ENCODE data around the gene CILP2.
A peak's percentile ranks its signal among the peaks of the same experiment; 100 is the strongest.

CILP2 gene

DNA sequence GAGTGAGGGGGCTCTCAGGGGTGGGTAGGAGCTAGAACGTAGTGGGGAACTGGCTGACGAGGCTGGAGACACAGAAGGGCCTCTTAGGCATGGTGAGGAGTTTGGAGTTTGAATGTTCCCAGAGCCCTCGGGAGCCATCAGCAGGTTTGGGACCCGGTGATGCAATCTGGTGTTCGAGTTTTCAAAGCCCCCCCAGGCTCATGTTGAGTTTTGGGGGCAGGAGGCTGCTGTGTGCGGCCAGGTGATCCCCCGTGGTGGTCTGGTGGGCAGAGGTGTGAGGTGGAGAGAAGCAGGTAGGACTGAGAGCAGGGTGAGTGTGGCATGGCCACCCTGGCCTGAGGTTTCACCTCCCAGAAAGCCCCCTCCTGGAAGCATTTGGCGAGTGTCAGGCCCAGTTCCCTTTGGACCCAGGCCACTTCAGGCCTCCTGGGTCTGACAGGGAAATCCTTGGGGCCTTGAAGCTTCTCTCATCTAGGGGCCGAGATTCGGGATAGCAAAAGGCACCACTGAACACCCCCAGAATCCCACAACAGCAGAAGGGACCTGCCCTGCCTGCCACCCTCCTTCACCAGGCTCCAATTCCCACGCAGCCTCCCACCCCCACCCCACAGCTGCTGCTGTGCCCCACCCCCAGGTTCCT lies 8.2 kb upstream of the CILP2 start:
- no peak for DNase-seq

DNA sequence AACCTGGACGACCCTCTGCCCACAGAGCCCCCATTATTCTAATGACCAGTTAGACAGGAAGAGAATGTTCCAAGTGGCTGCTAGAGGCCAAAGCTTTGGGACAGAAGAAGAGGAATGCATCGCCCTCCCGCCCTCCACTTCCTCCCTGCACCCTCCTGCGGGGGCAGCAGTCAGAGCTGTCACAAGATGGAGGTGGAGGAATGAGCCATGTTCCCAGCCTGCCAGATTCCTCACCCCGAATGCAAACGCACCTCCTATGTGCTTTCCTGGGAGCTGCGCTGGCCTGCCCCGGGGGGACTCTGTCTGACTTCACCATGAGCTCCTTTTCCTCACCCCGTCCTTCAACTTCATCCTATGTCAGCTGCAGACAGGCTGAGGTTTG lies 7.7 kb upstream of the CILP2 start:
- DNase-seq, result no peak

DNA sequence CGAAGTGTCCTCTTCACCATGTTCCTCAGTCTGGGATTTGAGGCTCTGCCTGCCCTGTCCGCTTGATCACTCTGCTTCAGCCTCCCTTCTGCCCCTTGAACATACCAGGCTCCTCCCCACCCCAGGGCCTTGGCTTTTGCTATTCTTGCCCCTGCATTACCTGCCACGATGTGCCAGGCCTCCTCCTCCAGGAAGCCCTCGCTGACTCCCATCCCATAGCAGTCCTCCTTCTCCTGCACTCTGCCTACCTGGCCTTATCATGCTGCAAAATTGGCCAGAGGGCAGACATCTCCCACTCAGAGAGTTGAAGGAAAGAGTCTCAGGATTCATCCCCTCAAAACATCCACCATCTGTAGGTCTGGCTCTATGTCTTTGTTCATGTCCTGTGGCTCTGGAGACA lies 7.2 kb upstream of the CILP2 start:
- no peak for DNase-seq

DNA sequence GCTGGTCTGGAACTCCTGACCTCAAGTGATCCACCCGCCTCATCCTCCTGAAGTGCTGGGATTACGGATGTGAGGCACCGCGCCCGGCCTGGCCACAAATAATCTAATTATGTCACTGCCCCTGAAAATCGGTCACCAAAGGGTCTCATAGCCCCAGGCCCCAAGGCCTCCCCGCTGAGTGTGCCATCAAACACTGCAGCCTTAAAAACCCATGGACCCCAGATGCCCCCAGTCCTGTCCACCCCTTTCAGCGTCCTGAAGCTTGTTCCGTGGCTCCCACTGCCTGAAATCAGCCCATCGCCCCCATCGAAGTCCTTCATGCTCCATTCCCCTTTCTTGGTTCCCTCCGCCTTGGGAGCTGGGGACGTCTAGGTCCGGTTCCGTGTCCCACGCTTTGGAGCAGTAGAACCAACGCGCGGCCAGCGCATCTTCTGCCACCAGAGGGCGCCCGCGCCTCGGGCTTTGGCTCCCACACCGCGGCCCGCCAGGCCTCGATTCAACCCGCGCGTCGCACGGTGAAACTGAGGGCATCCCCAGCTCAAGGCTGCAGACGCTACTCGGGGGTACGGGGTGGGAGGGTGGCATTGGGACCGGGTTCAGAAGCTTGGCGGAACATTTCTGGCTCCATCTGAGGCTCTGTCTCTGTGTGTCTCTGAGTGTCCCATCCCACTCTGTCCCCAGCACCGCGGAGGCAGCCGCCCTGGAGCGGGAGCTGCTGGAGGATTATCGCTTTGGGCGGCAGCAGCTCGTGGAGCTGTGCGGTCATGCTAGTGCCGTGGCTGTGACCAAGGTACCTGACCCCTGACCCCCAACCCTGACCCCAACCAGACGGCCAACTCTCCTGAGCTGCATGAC lies 5.9 kb upstream of the CILP2 start:
- peak; percentile 82 for DNase-seq

DNA sequence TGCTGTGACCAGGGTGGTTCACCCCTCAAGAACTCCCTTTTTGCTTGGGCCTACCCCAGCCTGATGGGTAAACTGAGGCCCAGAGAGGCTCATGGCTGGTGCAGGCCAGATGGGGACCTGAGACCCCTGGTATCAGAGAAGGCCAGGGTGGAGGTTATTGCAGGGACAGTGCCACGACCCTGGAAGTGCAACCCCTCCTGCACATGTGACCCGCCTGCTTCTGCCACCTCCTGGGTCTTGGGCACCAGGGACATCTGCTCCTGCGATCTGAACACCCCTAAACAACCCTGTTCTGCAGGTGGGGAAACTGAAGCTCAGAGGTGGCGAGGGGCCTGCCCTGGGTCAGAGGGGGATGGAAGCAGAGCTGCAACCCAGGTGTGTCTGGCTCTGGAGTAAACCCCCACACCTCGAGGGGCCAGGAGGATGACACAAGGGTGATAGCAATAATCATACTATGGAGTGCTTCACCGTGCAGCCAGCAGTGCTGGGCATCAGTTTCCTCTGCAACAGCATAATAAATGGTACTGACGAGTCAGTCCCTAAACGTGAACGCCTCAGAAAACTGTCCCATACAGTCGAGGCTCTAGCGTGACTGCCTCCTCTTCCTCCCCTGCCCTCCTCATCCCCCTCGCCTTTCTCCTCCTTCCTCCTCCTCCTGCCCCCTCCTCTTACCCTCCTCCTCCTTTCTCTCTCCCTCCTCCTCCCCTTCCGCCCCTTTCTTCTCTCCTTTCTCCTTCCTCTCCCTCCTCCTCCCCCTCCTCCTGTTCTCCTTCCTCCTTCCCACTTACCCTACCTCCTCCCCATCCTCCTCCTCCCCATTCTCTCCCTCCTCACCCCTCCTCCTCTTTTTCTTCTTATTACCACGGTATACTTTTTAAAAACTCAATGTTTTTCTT lies 5.0 kb upstream of the CILP2 start:
- DNase-seq, result no peak

DNA sequence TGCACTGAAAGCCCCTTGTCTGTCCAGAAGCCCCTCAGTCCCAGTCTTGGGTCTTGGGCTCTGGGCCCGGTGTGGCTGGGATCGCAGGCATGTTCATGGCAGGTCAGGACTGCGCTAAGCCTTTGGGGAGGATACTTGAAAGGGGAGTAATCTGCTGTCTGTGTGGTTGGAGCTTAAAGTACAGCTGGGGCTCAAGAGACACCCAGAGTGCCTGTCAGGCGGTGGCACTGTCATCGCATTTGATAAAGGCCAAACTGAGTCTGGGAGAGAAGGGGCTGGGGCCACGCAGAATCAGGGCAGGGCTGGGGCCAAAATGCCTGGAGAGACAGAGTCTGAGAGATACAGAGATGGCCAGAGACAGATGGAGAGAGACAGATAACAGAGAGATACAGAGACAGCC lies 4.2 kb upstream of the CILP2 start:
- no peak for DNase-seq

DNA sequence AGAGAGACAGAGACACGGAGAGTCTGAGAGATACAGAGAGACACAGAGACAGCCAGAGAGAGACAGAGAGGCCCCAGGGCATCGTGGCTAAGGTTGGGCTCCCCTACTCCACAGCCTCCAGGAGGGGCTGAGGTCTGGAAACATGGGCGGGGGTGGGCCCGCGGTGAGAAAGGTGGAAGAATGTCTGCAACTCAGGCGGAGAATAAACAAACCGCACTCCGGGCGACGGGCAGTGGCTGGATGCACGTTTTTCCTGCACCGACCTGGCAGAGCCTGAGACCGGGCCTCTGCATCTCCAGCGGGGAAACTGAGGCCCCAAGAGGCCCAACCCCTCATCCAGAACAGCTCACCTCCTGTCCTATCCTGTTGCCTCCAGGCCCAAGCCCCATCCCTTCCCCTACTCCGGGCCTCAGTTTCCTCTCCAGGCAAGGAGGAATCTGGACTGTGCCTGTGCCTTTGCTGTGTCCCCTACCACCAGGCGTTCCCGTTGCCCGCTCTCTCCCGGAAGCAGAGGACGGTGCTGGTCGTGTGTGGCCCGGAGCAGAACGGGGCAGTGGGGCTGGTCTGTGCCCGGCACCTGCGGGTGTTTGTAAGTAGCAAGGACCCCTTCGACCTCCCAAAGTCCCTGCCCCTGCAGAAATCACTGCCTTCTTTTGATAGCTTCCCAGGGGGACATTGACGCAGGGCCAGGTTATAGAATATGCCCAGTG lies 3.4 kb upstream of the CILP2 start:
- no peak for DNase-seq

DNA sequence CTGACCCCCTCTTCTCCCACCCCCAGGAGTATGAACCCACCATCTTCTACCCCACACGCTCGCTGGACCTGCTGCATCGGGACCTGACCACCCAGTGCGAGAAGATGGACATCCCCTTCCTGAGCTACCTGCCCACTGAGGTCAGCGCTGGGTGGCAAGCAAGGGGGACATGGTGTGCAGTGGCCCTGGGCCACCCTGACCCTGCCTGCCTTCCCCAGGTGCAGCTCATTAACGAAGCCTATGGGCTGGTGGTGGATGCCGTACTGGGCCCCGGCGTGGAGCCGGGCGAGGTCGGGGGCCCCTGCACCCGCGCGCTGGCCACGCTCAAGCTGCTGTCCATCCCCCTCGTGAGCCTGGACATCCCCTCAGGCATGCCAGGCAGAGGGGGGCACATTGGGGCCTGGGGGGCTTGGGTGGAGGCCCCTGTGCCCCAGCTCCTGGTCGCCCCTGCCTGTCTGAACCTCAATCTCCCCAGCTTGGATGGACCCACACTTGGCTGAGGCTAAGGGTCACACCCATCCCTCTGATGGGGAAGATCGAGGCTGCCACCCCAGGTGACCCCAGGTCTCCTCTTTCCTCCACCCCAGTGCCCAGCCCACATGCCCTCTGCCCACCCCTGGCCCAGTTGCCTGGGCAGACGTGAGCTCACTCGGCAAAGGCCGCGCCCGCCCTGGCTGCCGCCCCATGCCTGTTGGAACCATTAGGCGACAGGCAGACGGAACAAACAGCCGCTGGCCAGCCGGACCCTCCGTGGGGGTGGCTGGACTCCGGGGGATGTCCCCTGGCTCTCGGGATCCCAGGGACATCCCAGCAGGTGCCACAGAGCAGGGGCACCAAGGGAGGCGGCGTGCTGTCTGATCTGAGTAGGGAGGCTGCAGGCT lies 2.5 kb upstream of the CILP2 start:
- no peak for DNase-seq

DNA sequence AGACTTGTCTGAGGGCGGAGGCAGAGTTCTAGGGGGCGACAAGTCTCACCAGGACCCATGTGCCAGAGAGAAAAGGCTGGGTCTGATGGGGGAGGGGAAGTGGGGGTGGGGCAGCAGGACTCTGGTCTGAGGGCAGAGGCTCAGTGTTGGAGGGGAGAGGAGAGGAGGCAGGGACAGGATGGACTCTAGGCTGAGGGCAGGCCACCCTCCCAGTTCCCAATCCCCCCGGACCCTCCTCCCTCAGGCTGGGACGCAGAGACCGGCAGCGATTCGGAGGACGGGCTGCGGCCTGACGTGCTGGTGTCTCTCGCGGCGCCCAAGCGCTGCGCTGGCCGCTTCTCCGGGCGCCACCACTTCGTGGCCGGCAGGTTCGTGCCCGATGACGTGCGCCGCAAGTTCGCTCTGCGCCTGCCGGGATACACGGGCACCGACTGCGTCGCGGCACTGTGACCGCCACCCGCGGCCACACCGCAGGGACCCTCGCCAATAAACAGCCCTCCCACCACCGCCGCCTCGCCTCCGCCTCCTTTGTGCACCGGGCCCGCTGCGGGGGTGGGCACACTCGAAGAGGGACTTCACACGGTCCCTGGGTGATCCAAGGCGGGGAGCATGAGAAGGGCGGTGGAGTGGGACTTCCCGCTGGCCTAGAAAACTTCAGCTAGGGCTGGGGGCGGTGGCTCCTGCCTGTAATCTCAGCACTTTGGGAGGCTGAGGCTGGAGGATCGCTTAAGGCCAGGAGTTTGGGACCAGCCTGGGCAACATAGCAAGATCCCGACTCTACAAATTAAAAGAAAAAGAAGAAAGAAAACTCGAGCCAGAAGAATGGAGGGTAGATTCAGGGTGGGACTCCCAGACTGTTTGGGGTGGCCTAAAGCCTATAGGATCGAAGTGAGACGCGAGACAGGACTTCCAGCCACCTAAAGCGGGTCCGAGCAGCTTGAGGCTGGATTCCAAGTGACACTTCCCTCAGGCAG lies 703 bp upstream of the CILP2 start:
- DNase-seq, result no peak

DNA sequence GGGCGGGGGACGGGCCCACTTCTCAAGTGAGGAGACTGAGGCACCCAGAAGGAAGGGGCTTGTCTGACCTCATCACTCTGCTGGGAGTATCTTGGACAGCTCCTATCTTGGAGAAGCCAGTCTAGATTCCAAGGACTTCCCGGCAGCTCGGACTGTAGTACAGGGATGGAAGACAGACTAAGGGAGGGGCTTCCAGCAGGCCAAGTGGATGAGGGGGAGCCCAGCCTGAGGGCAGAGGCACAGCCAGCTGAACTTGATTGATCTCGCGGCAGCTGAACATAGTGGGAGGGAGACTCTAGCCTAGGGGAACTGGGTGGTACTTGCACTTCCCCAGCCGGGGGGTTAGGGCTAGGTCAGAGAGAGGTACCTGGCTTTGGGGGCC lies 711 bp downstream of the CILP2 start:
- DNase-seq, result no peak

DNA sequence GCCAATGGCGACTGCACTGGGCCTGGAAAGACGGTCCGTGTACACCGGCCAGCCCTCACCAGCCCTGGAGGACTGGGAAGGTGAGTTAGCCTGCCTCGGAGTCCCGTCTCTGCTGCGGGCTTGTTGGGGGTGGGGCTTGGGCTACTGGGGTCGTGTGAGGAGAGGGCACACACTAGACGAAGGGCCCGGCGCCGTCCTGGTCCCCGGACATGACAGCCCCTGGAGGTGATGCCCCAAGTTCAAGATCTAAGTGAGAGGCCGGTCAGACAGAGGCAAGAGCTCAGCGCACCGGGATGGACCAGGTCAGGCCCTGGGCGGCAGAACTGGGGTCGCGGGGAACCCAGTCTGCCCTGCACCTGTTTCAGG lies 1.6 kb downstream of the CILP2 start:
- DNase-seq, result no peak

DNA sequence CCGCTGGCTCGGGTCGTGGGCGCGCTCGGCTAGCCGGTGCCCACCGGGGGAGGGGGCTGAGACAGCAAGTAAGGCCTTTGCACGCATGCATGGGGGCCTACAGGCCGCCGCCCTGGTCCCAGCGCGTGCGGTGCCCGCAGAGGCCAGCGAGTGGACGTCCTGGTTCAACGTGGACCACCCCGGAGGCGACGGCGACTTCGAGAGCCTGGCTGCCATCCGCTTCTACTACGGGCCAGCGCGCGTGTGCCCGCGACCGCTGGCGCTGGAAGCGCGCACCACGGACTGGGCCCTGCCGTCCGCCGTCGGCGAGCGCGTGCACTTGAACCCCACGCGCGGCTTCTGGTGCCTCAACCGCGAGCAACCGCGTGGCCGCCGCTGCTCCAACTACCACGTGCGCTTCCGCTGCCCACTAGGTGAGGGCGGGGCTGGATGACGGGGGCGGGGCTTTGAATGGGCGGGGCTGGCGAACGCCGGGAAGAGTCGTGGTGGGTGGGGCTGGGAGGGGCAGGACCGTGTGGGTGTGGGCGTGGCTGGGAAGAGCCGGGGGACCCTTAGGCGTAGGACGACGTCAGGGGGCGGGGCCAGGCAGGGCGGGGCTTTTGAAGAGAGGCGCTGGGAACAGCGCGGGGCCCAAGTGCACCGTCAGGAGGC lies 2.1 kb downstream of the CILP2 start:
- peak; percentile 25 for DNase-seq

DNA sequence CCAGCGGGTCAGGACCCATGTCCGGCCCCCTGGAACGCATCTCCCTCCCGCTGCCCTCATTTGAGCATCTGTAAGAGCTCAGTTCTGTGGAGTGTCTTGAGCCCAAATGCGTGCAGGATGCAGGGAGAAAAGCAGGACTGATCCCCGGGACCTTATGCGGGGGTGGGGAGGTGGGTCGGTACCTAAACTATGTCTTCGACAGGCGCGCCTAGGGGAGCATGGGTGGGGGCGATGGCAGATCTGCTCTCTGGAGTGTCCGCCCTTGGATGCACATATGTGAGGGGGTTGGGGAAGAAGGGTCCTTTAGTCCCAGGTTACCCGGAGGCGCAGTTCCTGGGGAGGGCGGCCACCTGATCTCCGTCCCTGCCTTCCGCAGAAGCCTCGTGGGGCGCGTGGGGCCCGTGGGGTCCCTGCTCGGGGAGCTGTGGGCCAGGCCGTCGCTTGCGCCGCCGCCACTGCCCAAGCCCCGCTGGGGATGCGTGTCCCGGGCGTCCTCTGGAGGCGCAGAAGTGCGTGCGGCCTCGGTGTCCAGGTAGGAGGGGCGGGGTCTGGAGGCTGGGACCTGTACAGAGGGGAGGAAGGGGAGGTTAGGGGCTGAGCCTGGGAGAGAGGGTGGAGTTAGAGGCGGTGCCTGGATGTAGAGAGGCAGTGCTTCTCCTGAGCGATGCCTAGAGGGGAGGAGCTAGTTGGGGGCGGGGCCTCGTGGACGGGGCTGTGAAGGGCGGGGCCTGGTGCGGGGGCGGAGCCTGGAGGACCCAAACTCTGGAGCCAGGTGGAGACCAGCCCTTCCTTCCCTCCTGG lies 2.9 kb downstream of the CILP2 start:
- peak; percentile 40 for DNase-seq

DNA sequence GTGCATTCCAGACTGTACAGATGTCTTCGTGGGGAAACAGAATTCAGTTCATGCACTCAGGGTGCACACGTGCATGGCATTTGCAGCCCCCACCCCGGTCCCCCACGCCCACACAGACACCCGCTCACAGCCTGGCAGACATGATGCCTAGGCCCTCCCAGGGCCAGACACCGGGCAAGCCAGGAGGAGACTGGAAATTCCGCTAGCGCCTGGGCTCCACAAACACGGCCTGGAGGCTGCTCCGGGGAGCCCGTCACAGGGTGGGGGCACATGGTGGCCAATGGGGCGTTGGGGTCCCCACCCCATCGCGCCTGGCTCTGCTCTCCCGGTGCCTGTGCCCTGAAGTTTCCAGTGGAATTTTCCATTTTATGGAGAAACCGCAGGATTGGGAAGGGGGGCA lies 3.6 kb downstream of the CILP2 start:
- DNase-seq, result no peak

DNA sequence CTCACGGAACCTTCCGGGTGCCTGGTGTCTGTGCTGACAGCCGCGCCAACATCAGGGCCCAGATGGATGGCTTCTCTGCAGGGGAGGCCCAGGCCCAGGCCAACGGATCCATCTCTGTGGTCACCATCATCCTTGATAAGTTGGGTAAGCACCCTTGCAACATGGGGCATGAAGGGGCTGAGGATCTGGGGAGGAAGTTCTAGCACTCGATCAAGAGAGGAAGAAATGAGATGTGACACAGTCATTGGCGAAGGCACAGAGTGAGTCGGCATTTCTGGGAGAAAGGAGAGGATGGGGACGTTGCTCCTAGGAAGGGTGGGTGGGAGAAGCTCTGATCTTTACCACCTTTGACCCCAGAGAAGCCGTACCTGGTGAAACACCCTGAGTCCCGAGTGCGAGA lies 4.4 kb downstream of the CILP2 start:
- DNase-seq, result no peak

DNA sequence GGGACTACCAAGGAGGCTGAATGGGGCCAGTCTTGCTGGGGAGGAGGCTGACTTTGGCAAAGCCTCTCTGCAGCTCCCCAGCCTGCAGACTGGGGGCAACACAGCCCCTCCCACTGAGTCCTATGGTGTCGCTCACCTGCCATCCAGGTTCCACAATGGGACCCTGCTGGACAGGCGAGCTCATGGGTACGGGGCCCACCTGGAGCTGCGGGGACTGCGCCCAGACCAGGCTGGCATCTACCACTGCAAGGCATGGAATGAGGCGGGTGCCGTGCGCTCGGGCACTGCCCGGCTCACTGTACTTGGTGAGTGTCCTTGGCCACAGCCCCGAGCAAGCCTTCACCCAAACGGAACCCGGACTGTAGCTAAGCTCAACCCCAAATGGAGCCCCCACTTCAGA lies 5.0 kb downstream of the CILP2 start:
- DNase-seq, result no peak

DNA sequence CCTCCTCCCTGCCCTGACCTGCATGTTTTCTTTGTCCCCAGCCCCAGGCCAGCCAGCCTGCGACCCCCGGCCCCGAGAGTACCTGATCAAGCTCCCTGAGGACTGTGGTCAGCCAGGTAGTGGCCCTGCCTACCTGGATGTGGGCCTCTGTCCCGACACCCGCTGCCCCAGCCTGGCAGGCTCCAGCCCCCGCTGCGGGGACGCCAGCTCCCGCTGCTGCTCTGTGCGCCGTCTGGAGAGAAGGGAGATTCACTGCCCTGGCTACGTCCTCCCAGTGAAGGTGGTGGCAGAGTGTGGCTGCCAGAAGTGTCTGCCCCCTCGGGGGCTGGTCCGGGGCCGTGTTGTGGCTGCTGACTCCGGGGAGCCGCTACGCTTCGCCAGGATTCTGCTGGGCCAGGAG lies 5.6 kb downstream of the CILP2 start:
- DNase-seq, result no peak

DNA sequence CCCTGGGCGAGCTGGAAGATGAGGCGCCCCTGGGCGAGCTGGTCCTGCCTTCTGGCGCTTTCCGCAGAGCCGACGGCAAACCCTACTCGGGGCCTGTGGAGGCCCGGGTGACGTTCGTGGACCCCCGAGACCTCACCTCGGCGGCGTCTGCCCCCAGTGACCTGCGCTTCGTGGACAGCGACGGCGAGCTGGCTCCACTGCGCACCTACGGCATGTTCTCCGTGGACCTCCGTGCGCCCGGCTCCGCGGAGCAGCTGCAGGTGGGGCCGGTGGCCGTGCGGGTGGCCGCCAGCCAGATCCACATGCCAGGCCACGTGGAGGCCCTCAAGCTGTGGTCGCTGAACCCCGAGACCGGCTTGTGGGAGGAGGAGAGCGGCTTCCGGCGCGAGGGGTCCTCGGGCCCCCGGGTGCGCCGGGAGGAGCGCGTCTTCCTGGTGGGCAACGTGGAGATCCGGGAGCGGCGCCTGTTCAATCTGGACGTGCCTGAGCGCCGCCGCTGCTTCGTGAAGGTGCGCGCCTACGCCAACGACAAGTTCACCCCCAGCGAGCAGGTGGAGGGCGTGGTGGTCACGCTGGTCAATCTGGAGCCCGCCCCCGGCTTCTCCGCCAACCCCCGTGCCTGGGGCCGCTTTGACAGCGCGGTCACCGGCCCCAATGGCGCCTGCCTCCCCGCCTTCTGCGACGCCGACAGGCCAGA lies 6.3 kb downstream of the CILP2 start:
- no peak for DNase-seq
